Upper lobe of right lung (tissue), 1 donor: Measurements from ENCODE around the gene IL18BP. TPM values are rescaled to one million over a fixed set of nuclear protein-coding genes. Genes with fewer than 3 reads are reported as not detected.
A peak's percentile ranks its signal among the peaks of the same experiment; 100 is the strongest.

Experiments
- ATAC-seq: fragments of 200-7000 bp; cut with Tn5 transposase; one replicate; pipeline ENCODE4 v1.9.1; 2020; ENCODE audit warnings: mild to moderate bottlenecking, moderate library complexity
- DNase-seq: peaks from one replicate; pipeline ENCODE4 v3.0.0-alpha.2; 2020
- H3K27ac ChIP-seq: fragments of 200-600 bp; one replicate; pipeline ENCODE4 v1.8.0; 2022
- H3K27me3 ChIP-seq: fragments of 200-600 bp; one replicate; pipeline ENCODE4 v1.8.0; 2022; ENCODE audit warnings: mild to moderate bottlenecking
- H3K36me3 ChIP-seq: fragments of 200-600 bp; one replicate; pipeline ENCODE4 v1.8.0; 2022
- H3K4me1 ChIP-seq: fragments of 200-600 bp; one replicate; pipeline ENCODE4 v1.8.0; 2022
- H3K4me3 ChIP-seq: fragments of 200-600 bp; one replicate; pipeline ENCODE4 v1.8.0; 2022; ENCODE audit warnings: mild to moderate bottlenecking
- H3K9me3 ChIP-seq: fragments of 200-600 bp; one replicate; pipeline ENCODE4 v1.8.0; 2022
- intact Hi-C: fragments of 100-400 bp; cut with DNase I; formaldehyde crosslinking; loops from one replicate; pipeline ENCODE4 v1.11.0; 2022
- total RNA-seq: library from RNA; stranded (reverse); fragmentation: NEBNext Ultra II Directional; extraction: Animal tissue kit (Norgen Biotek cat#: 25700); gene quantifications from one replicate; pipeline ENCODE4 v1.2.1, GENCODE V29; 2021
- TF ChIP-seq, protein P1 (sequence below): fragments of 200-600 bp; IDR thresholded peaks from one replicate; pipeline ENCODE4 v1.8.0; 2022; ENCODE audit warnings: antibody characterized with exemption
- donor health status: DM: no; HTN: yes; CAD: no; lungs with severe emphysema.

The IL18BP gene
- total RNA-seq, 1 donor from 2014 or later = 21.5 TPM

DNA sequence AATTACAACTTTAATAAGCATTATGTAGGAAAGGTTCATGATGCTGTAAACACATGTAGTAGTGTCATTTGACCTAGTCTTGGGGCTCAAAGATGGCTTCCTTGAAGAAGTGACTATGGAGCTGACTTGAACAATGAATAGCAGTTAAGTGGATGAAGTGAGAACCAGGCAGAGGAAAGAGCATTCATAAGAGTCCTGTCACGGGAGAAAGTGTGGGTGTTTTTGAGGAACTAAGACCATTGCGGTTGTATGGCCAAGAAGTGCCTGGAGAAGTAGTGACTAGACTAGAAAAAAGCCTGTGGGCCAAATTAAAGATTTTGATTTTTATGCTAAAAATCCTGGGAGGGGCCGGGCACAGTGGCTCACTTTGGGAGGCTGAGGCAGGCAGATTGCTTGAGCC is 7.2 kb upstream of the IL18BP start:
- H3K27ac ChIP-seq = peak overlapping the region; percentile 11
- peaks cover 5% of the 10 kb centered on the region for H3K4me1 ChIP-seq
- peaks cover 15% of the 10 kb centered on the region for H3K36me3 ChIP-seq
- intact Hi-C loops = no loop called here
- DNase-seq = no peak
- peak; percentile 91 for ATAC-seq
- H3K9me3 ChIP-seq = no peaks in the 10 kb centered on the region
- no peaks in the 10 kb centered on the region for H3K27me3 ChIP-seq
- H3K4me3 ChIP-seq = no peak overlapping the region
- TF ChIP-seq, protein P1, sequence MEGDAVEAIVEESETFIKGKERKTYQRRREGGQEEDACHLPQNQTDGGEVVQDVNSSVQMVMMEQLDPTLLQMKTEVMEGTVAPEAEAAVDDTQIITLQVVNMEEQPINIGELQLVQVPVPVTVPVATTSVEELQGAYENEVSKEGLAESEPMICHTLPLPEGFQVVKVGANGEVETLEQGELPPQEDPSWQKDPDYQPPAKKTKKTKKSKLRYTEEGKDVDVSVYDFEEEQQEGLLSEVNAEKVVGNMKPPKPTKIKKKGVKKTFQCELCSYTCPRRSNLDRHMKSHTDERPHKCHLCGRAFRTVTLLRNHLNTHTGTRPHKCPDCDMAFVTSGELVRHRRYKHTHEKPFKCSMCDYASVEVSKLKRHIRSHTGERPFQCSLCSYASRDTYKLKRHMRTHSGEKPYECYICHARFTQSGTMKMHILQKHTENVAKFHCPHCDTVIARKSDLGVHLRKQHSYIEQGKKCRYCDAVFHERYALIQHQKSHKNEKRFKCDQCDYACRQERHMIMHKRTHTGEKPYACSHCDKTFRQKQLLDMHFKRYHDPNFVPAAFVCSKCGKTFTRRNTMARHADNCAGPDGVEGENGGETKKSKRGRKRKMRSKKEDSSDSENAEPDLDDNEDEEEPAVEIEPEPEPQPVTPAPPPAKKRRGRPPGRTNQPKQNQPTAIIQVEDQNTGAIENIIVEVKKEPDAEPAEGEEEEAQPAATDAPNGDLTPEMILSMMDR = no peak

DNA sequence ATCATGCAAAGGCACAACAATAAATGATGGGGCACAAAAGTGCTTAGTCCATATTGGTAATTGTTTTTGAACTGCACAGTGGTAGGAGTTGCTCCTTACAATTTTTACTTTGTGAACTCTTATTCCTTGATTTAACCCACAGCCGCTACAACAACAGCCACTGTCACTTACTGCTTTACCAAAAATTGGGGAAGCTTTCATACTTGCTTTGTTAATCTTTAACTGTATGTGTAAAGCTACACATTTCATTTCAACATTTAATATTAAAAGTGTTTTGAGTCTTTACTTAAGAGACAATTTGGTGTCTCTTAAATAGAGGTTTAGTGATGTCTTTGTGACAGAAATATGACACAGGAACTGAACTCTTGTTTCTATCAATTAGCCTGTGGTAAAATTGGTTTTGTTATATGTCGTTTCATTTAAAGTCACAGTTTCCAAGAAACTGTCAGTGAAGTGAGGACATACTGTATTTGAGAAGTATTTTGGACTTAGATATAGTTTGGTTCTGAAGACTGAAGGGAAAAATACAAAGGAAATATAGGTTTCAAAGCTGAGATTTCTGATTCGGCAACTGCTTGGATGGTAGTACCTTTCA is 6.5 kb upstream of the IL18BP start:
- H3K4me1 ChIP-seq = peaks cover 5% of the 10 kb centered on the region
- ATAC-seq (no peak), DNase-seq (no peak)
- peaks cover 15% of the 10 kb centered on the region for H3K36me3 ChIP-seq
- H3K27me3 ChIP-seq = no peaks in the 10 kb centered on the region
- no peaks in the 10 kb centered on the region for H3K9me3 ChIP-seq
- intact Hi-C loops = no loop called here
- H3K27ac ChIP-seq = no peak overlapping the region
- H3K4me3 ChIP-seq = no peak overlapping the region
- TF ChIP-seq, protein P1 = no peak

DNA sequence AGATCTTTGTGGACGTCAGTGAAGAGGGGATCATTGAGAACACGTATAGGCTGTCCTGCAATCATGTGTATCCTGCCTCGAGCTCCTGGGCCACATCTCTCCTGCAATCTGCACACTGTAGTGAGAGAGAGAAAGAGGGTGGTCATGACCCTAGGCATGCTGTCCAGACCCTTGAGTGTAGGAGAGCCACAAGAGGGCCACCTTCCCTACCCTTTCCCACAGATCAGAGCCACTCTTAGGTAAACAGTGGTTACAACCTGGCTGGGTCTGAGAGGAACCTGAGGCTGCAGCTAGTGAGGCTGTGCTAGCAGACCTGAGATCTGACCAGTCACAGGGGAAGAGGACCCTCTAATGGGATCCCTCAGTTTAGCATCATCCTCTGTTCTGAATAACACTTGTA is 3.9 kb upstream of the IL18BP start:
- ATAC-seq (no peak), DNase-seq (no peak)
- Histone ChIP-seq H3K4me1 (peaks cover 18% of the 10 kb centered on the region), H3K27me3 (no peaks in the 10 kb centered on the region), H3K36me3 (peaks cover 10% of the 10 kb centered on the region), H3K27ac (no peak overlapping the region), H3K9me3 (no peaks in the 10 kb centered on the region), H3K4me3 (no peak overlapping the region)
- TF ChIP-seq, protein P1 = no peak
- intact Hi-C loops = no loop called here

DNA sequence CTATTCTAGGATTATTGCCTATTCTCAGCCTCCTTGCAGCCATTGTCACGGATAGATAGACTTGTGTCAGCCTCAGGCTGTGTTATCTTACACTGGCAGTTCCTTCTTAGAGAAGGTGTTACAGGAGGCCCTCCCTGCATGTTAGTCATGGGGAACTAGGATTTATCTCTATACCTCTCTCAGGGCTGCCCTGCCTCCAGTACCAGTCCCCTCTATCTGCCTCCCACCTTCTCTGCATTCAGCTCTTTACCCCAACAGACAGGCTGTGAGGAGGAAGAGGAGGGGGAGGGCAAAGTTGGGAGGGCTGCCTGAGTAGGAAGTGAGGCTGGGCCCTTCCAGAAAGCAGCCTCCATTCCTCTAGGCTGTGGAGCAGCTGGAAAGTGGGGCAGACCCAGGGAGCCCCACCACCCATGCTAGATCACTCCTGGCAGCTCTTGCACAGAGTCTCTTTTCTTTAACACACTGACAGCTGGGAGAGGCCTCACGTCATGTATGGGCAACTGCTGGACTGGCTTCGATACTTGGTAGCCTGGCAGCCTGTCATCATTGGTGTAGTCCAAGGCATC is 2.9 kb upstream of the IL18BP start:
- ATAC-seq (no peak), DNase-seq (no peak)
- Histone ChIP-seq H3K36me3 (peaks cover 5% of the 10 kb centered on the region), H3K4me3 (no peak overlapping the region), H3K9me3 (no peaks in the 10 kb centered on the region), H3K4me1 (peaks cover 27% of the 10 kb centered on the region), H3K27ac (no peak overlapping the region), H3K27me3 (no peaks in the 10 kb centered on the region)
- TF ChIP-seq, protein P1 = no peak
- intact Hi-C loops = no loop called here

DNA sequence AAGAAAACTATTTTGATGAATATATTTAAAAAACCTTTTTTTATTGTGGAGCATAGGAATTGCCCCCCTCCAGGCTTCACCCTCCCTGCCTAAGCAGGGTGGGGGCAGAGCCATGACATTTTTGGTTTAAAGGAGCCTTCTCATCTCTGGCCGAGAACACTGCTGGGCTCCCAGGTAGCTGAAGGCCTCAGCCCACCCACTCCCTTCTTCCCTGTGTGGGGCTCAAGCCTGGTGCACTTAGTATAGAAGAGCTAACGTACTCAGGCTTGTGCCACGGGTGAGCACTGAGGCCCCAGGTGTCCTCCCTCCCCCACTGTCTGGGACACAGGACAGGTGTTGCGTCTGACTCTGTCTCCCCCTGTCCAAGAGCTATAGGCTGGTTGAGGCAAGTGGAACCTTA is 2.2 kb upstream of the IL18BP start:
- intact Hi-C loops = no loop called here
- TF ChIP-seq, protein P1 = no peak
- ATAC-seq (no peak), DNase-seq (no peak)
- H3K4me1 ChIP-seq = peaks cover 22% of the 10 kb centered on the region
- H3K4me3 ChIP-seq = no peak overlapping the region
- no peaks in the 10 kb centered on the region for H3K9me3 ChIP-seq
- H3K36me3 ChIP-seq = peaks cover 7% of the 10 kb centered on the region
- H3K27ac ChIP-seq = no peak overlapping the region
- H3K27me3 ChIP-seq = no peaks in the 10 kb centered on the region
